Measurements from ENCODE around the gene STXBP1.
"Not testable (repeated sequence)": the region's sequence is repeated elsewhere in the genome, so short reads cannot be mapped to it uniquely, and the experiment has no call there.

The STXBP1 gene

GRCh38 chr9:127578952-127579853 is 32.9 kb upstream of the STXBP1 start:
- no peak for FAIRE-seq

- FAIRE-seq = no peak
These were observed 31.7 kb upstream of the STXBP1 start for GRCh38 chr9:127580366-127580765.

DNA sequence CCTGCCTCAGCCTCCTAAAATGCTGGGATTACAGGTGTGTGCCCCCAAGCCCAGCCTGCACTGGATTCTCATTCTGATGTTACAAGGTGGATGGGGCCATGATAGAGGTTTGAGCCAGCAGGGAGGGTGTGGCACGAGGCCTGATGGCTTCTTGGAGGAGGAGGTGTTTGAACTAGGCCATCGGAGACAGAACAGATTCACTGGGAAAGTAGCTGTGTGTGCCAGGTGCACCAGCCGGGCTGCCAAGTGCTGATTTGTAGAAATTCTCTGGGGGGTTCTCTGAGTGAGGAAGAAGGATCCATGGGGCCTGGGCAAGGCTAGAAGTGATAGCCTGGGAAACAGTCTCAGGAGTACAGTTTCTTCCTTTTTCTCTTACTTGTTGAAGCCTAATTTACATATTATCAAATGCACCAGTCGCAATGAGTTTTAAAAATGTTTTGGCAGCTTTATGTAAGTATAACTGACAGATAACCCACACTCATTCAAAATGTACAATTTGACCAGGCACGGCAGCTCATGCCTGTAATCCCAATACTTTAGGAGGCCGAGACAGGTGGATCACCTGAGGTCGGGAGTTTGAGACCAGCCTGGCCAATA is 31.1 kb upstream of the STXBP1 start:
- FAIRE-seq = no peak

DNA sequence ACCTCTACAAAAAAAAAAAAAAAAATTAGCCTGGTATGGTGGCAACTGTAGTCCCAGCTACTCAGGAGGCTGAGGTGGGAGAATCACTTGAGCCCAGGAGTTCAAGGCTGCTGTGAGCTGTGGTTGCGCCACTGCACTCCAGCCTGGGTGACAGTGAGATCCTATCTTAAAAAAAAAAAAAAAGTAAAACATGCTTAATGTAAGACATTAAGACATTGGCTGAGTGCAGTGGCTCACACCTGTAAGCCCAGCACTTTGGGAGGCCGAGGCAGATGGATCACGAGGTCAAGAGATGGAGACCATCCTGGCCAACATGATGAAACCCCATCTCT is 27.6 kb upstream of the STXBP1 start:
- FAIRE-seq = not testable (repeated sequence)

DNA sequence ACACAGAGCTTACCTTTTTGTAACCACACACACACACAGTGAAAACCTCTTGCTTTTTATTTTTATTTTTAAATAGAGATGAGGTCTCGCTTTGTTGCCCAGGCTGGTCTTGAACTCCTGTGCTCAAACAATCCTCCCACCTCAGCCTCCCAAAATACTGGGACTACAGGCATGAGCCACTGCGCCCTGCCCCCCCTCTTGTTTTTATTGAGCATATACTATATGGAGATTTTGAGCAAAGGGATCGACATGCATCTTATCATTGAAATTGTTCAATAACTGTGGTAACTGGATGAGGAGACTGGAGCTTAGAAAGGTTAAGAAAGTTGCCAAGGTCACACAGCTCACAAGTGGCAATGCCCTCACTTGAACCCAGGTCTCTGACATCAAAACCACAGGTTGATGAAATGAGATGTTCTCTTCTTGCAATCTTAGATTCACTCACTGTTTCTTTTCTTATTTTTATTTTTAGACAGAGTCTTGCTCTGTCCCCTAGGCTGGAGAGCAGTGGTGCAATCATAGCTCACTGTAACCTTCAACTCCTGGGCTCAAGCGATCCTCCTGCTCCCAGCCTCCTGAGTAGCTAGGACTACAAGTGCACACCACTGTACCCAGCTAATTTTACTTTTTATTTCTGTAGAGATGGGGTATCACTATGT is 26.8 kb upstream of the STXBP1 start:
- FAIRE-seq = no peak

- no peak for FAIRE-seq
These were observed 26.0 kb upstream of the STXBP1 start for GRCh38 chr9:127586096-127586495.

GRCh38 chr9:127586537-127586936 is 25.5 kb upstream of the STXBP1 start:
- no peak for FAIRE-seq

- FAIRE-seq = no peak
These were observed 24.1 kb upstream of the STXBP1 start for GRCh38 chr9:127587966-127588365.

DNA sequence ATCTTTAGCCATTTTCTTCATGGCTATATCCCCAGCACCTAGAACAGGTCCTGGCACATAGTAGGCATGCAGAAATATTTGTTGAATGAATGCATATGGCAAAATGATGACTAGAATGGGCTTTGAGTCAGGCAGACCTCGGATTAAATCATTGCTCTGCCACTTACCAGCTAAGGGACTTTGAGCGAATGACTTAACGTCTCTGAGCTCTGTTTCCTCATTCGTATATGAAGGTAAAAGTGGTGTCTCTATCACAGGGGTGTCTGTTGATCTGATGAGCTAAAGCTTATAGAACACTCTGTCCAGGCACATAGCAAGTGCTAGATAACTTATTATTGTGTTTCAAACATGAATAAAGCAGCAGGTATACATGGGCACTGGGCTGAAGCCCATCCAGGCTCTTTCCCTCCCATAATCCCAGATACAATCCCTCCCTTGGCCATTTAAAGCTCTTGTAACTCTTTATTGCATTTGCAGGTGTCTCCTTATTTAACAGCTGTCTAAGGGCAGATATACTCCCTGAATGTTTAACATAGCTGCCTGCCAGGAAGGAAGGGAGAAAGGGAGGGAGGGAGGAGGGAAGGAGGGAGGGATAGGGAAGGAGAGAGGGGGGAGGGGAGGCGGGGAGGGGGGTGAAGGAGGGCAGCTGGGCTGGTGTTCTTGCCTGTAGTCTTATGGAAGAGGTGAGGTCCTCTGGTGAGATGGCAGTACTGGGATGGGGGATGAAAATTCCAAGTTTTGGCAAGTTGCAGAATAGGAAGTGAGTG is 23.2 kb upstream of the STXBP1 start:
- FAIRE-seq = no peak

DNA sequence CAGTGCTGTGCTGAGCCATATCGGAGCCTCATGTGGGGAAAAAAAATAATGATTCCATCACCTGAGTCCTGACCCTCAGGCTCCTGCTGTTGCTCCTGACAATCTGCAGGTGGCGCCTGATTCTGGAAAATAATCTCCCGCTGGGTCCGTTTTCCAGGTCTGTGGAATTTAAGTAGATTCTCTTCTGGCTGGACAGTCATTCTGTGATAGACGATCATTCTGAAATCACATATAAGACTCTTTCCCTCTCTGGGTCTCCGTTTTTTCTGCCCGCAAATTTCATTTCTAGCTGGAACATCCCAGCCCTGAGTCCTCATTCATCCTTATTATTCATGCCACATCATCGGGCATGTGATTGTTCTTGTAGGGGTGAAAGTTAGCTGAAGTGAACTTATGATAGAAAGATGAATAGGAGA is 22.1 kb upstream of the STXBP1 start:
- peak; percentile 68 for FAIRE-seq

GRCh38 chr9:127595611-127596010 is 16.5 kb upstream of the STXBP1 start:
- no peak for FAIRE-seq

DNA sequence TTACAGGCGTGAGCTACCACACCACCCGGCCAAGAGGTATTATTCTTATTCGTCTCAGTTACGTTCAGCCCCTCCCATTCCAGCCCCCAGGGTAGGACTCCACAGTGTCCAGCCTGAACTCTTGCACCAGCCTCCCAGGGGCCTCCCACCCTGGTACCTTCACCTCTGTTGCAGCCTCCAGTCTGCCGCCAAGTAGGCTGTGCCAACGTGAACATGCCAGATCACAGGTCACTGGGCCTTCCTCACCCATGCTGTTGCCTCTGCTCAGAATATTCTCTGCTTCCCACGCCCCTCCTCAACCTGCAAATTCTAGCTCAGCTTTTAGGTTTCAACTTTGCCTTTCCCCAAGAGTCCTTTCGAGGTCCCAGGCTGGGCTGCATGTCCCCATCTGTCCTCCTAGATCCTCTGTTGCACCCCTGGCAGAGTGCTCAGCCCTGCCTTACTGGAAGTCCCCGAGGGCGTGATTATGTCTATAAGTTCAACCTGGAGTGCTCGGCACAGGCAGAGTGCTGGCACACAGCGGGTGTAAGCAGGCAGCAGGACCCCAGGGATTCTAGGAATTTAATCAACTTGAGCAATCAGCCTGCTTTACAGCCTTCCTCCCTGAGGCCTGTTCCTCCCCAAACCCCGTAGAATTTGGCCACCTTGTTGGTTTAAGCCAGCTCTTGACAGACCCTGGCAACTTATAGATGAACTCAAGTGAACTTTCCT is 13.1 kb upstream of the STXBP1 start:
- FAIRE-seq = no peak

DNA sequence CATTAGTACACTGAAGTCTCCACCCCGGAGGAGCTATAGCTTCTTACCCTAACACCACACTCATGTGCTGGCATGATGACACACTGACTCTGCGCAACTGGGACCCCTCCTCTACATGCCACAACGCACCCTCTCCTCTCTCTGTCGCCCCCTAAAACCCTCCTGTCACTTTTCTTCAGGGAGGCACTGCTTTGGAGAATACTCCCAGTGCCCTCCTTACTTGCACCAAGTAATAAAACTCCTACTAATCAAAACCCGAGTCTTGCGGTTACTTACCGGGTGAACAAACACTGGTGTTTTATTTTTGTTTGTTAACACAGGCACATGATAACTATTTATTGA is 12.6 kb upstream of the STXBP1 start:
- no peak for FAIRE-seq

DNA sequence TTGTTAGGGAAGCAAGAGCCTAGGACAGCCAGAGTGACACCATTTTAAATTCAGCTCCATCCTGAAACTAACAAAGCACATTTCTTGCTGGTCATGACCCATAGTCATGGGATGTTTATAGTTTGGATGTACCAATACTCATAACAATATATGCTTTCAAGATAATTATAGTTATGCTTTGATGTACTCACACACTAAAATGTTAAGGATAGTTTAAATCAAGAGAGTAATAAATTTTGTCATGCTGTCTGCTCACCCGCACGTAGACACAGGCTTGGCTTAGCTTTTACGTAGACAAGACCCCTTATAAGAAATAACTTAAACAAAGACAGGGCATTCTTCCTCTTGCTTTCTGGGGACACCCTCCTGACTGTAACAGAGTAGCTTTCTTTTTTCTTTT is 8.9 kb upstream of the STXBP1 start:
- no peak for FAIRE-seq

DNA sequence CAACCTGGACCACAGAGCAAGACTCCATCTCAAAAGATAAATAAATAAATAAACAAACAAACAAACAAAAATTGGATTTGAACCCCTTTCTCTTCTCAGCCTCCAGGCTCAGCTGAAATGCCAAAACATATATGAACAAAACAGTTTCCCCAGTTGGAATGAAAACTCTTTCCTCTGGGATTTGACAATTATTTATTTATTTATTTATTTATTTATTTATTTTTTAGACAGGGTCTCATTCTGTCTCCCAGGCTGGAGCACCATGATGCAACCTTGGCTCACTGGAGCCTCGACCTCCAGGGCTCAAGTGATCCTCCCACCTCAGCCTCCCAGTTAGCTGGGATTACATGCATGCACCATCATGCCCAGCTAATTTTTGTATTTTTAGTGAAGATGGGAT is 6.0 kb upstream of the STXBP1 start:
- FAIRE-seq = no peak

- no peak for FAIRE-seq
These were observed 3.7 kb upstream of the STXBP1 start for GRCh38 chr9:127608104-127608966.

DNA sequence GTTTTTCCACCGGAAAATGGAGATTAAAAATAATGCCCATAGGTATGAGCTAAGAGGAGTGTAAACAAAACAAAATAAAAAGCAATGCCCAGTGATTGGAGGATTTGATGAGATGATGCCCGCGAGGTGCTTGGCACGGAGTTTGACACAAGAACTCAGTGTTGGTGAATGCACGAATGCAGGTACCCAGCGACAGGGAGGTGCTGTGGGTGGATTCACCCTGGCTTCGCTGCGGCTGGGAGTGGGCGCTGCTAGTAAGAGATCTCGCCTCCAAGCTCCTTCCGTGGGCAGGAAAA is 526 bp upstream of the STXBP1 start:
- FAIRE-seq = no peak

DNA sequence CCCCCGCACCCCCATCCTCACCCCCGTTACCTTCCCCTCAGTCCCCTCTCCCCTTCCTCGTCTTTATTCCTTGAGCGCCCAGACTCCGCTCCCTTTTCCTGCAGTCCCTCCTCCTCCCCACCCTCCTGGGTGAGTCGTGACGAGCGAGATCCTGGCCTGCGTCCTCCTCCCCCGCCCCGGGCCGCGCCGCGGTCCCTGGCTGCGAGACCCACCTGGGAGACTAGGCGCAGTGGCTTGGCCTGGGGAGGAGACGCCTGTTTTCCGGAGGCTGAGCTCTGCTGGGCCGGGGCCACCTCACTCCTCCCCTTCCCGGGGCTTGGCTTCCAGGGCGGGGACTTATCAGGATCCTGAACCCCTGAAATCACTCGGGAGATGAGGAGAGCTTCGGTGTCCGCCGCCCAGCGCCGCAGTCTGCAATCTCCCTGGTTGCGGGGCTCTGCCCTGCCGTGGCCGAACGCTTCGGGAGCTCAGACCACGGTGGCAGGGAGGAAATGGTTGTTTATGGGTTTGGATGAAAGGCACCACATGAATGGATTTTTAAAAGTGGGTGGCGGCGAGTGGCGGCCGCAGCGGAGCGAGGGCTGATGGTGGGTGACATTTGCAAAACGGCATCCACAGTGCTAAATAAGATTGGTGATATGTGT is 984 bp downstream of the STXBP1 start:
- no peak for FAIRE-seq

GRCh38 chr9:127613583-127613954 is 1.5 kb downstream of the STXBP1 start:
- FAIRE-seq = no peak

GRCh38 chr9:127614961-127615360 is 2.9 kb downstream of the STXBP1 start:
- no peak for FAIRE-seq

DNA sequence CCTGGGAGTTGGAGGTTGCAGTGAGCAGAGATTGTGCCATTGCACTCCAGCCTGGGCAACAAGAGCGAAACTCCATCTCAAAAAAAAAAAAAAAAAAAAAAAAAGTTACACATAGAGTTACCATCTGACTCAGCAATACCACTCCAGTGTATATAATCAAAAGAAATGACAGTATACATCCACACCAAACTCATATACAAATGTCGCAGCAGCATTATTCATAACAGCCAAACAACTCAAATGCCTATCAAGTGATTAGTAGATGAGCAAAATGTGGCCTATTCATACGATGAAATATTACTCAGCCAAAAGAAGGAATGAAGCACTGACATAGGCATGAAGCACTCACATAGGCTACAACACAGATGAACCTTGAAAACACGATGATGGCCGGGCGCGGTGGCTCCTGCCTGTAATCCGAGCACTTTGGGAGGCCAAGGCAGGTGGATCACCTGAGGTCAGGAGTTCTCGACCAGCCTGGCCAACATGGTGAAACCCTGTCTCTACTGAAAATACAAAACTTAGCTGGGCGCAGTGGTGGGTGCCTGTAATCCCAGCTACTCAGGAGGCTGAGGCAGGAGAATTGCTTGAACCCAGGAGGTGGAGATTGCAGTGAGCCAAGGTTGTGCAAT is 9.4 kb downstream of the STXBP1 start:
- not testable (repeated sequence) for FAIRE-seq

Data from endometrium (tissue), 2 donors.